AG10803 (cell line): Measurements from ENCODE around the gene CD48.

Experiments used
- DNase-seq: peaks from one replicate; pipeline ENCODE4 v3.0.0; 2010; ENCODE audit warnings: low read depth
- H3K4me3 ChIP-seq: 2 replicates; pipeline ENCODE4 v1.5.1; 2011; ENCODE audit warnings: mild to moderate bottlenecking, low read length, control low read depth
- CTCF ChIP-seq: conservative IDR thresholded peaks from 2 replicates; pipeline ENCODE4 v1.5.1; 2011; ENCODE audit warnings: mild to moderate bottlenecking, low read length, control low read depth, inconsistent platforms

The CD48 gene

GRCh38 chr1:160711602-160712311, at the start of gene CD48:
TSS of gene CD48 (minus strand) at chr1:160711822. CDS start at chr1:160711763, 59 bp downstream.
- TF ChIP-seq CTCF, result no peak
- H3K4me3 ChIP-seq, result no peak within 1 kb of the TSS
- DNase-seq, result no peak

- H3K4me3 ChIP-seq, result no peak overlapping the region
- TF ChIP-seq CTCF, result no peak
- no peak for DNase-seq
Observed at GRCh38 chr1:160761046-160761445, 49.4 kb upstream of the CD48 start.

GRCh38 chr1:160759740-160760139, 48.1 kb upstream of the CD48 start:
- DNase-seq, result no peak
- H3K4me3 ChIP-seq, result no peak overlapping the region
- TF ChIP-seq CTCF, result no peak

GRCh38 chr1:160758521-160758920, 46.9 kb upstream of the CD48 start:
- no peak overlapping the region for H3K4me3 ChIP-seq
- no peak for DNase-seq
- TF ChIP-seq CTCF, result no peak

GRCh38 chr1:160756849-160757201, 45.2 kb upstream of the CD48 start:
- no peak for TF ChIP-seq CTCF
- no peak overlapping the region for H3K4me3 ChIP-seq
- no peak for DNase-seq

- DNase-seq, result no peak
- H3K4me3 ChIP-seq, result no peak overlapping the region
- TF ChIP-seq CTCF, result no peak
Observed at GRCh38 chr1:160755911-160756848, 44.6 kb upstream of the CD48 start.
